Uterus (tissue), 4 donors: Measurements from ENCODE around the gene COL26A1. TPM values are rescaled to one million over a fixed set of nuclear protein-coding genes. Genes with fewer than 3 reads are reported as not detected.

Experiments used
- DNase-seq, 2 donors: peaks; one replicate each; pipeline ENCODE4 v3.0.0-alpha.2; 2019 to 2020
- H3K27ac ChIP-seq, 2 donors: fragments of 200-600 bp; sonication (generic); 1 replicate in 1 of 2; 2 replicates in 1 of 2; pipeline ENCODE4 v1.5.1; 2016 to 2018
- H3K27me3 ChIP-seq, 2 donors: fragments of 200-600 bp; sonication (generic); one replicate each; pipeline ENCODE4 v1.5.1; 2018 to 2019; ENCODE audit warnings: control low read depth in 1 of 2
- H3K36me3 ChIP-seq, 2 donors: fragments of 200-600 bp; sonication (generic); one replicate each; pipeline ENCODE4 v1.5.1; 2019; ENCODE audit warnings: control low read depth in 1 of 2
- H3K4me1 ChIP-seq, 2 donors: fragments of 200-600 bp; sonication (generic); one replicate each; pipeline ENCODE4 v1.5.1; 2018 to 2019; ENCODE audit warnings: control low read depth in 1 of 2
- H3K4me3 ChIP-seq, 2 donors: fragments of 200-600 bp; sonication (generic); 1 replicate in 1 of 2; 2 replicates in 1 of 2; pipeline ENCODE4 v1.5.1; 2018 to 2019; ENCODE audit warnings: mild to moderate bottlenecking in 1 of 2
- H3K9me3 ChIP-seq, 2 donors: fragments of 200-600 bp; sonication (generic); one replicate each; pipeline ENCODE4 v1.5.1; 2019; ENCODE audit warnings: control low read depth in 1 of 2
- CTCF ChIP-seq, 4 experiments: fragments of 200-600 bp in 2 of 4; fragments of 450-650 bp in 2 of 4; sonication (generic) in 2 of 4; IDR thresholded peaks; one replicate each; pipeline ENCODE4 v1.5.1; 2016 to 2019; ENCODE audit warnings: antibody characterized with exemption in 4 of 4, mild to moderate bottlenecking in 2 of 4, moderate library complexity in 1 of 4
- POLR2A ChIP-seq, 2 donors: fragments of 450-650 bp; IDR thresholded peaks; one replicate each; pipeline ENCODE4 v1.6.1; 2016; ENCODE audit warnings: antibody characterized with exemption in 2 of 2, mild to moderate bottlenecking in 1 of 2, moderate library complexity in 1 of 2
- intact Hi-C: fragments of 100-400 bp; cut with DNase I; formaldehyde crosslinking; loops from one replicate; pipeline ENCODE4 v1.15.1; 2023; ENCODE audit warnings: low total_unique reads
- total RNA-seq, 4 donors: library from RNA; depleted of rRNA in 3 of 4; stranded (reverse); fragments of >200 nt in 3 of 4; gene quantifications; one replicate each; pipeline versions ENCODE4 v1.1.0 to v1.2.4, GENCODE V29; 2014 to 2023
- donor health status: DM: yes; HTN: yes; CAD: no.

The COL26A1 gene
- total RNA-seq, 4 donors from 2014 or later: 0.30 to 11.8 TPM; not detected in 2

DNA sequence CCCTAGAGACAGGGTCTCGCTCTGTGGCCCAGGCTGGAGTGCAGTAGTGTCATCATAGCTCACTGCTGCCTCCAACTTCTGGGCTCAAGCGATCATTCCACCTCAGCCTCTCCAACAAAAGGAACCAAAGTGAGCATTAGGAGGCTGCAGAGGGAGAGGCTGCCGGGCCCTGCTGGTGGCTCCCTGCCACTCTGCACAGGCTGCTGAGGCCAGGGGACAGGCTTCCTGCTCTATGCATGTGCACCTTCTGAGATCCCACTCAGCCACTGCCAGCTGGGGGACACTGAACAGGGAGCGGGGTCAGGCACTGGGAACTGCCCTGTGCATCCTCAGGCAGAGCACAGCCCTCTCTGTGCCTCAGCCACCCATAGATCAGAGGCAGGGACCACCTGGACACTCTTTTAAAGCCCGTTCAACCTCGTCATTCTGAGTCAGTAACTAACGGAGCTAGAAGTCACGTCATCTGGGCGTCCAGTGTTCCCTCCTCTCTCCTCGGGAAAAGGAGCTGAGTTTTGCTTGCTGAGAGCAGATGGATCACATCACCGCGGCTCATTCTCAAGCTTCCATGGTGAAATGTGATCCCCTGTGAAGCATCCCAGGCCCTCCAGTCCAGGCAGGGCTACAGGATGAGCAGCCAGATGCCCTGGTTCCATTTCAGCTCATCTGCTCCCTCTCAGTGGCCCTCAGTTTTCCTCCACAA lies 156.8 kb downstream of the COL26A1 start:
- Histone ChIP-seq H3K9me3 (no peaks in the 10 kb centered on the region), H3K36me3 (no peaks in the 10 kb centered on the region), H3K27ac (no peak overlapping the region), H3K4me3 (no peak overlapping the region), H3K4me1 (no peaks in the 10 kb centered on the region), H3K27me3 (no peaks in the 10 kb centered on the region)
- intact Hi-C loops: no loop called here
- DNase-seq: no peak
- TF ChIP-seq CTCF (IDR thresholded peaks at IDR 0.05) (no peak), POLR2A (IDR thresholded peaks at IDR 0.05) (no peak)

- Histone ChIP-seq H3K27me3 (no peaks in the 10 kb centered on the region), H3K36me3 (no peaks in the 10 kb centered on the region), H3K27ac (no peak overlapping the region), H3K4me1 (no peaks in the 10 kb centered on the region), H3K9me3 (no peaks in the 10 kb centered on the region), H3K4me3 (no peak overlapping the region)
- TF ChIP-seq POLR2A (IDR thresholded peaks at IDR 0.05): no peak
- no peak for TF ChIP-seq CTCF (IDR thresholded peaks at IDR 0.05)
- DNase-seq: no peak
- intact Hi-C loops: no loop called here
Measured at GRCh38 chr7:101521430-101521925, 158.8 kb downstream of the COL26A1 start.

DNA sequence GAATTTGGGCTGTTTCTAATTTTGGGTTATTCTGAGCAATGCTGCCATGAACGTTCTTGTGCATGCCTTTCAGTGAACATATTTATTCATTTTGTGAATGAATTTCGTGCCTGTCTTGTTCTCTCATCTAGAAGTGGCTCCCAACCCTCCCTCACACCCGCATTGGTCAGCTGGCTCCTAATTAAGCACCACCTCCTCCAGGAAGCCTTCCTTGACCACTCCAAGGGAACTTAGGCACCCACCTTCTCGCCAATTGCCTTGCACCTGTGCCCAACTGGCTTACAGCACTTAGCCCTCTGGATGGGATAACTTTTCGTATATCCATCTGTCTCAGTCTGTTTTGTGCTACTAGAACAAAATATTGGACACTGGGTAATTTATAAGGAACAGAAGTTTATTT lies 159.3 kb downstream of the COL26A1 start:
- DNase-seq: no peak
- H3K9me3 ChIP-seq: no peaks in the 10 kb centered on the region
- no peaks in the 10 kb centered on the region for H3K27me3 ChIP-seq
- H3K27ac ChIP-seq: no peak overlapping the region
- intact Hi-C loops: no loop called here
- H3K4me3 ChIP-seq: no peak overlapping the region
- H3K36me3 ChIP-seq: no peaks in the 10 kb centered on the region
- no peaks in the 10 kb centered on the region for H3K4me1 ChIP-seq
- TF ChIP-seq CTCF (IDR thresholded peaks at IDR 0.05) (no peak), POLR2A (IDR thresholded peaks at IDR 0.05) (no peak)

GRCh38 chr7:101527844-101528667 lies 165.4 kb downstream of the COL26A1 start:
- TF ChIP-seq POLR2A (IDR thresholded peaks at IDR 0.05): no peak
- TF ChIP-seq CTCF (IDR thresholded peaks at IDR 0.05): no peak
- intact Hi-C loops: no loop called here
- Histone ChIP-seq H3K27ac (no peak overlapping the region), H3K36me3 (no peaks in the 10 kb centered on the region), H3K4me3 (no peak overlapping the region), H3K4me1 (no peaks in the 10 kb centered on the region), H3K27me3 (no peaks in the 10 kb centered on the region), H3K9me3 (no peaks in the 10 kb centered on the region)
- no peak for DNase-seq

- no peak overlapping the region for H3K27ac ChIP-seq
- intact Hi-C loops: no loop called here
- no peaks in the 10 kb centered on the region for H3K9me3 ChIP-seq
- TF ChIP-seq CTCF (IDR thresholded peaks at IDR 0.05): no peak
- no peak for TF ChIP-seq POLR2A (IDR thresholded peaks at IDR 0.05)
- no peak overlapping the region for H3K4me3 ChIP-seq
- H3K4me1 ChIP-seq: no peaks in the 10 kb centered on the region
- DNase-seq: no peak
- no peaks in the 10 kb centered on the region for H3K27me3 ChIP-seq
- no peaks in the 10 kb centered on the region for H3K36me3 ChIP-seq
Measured at GRCh38 chr7:101529560-101529959, 166.9 kb downstream of the COL26A1 start.
